Right kidney (tissue), 1 donor: ENCODE results near the gene DMBT1.

Experiments used
- DNase-seq: peaks from one replicate; pipeline ENCODE4 v3.0.0-alpha.2; 2016

Gene DMBT1

GRCh38 chr10:122648599-122649428, 88.3 kb downstream of the DMBT1 start:
- peak; percentile 34 for DNase-seq

GRCh38 chr10:122649903-122650302, 89.3 kb downstream of the DMBT1 start:
- no peak for DNase-seq

DNA sequence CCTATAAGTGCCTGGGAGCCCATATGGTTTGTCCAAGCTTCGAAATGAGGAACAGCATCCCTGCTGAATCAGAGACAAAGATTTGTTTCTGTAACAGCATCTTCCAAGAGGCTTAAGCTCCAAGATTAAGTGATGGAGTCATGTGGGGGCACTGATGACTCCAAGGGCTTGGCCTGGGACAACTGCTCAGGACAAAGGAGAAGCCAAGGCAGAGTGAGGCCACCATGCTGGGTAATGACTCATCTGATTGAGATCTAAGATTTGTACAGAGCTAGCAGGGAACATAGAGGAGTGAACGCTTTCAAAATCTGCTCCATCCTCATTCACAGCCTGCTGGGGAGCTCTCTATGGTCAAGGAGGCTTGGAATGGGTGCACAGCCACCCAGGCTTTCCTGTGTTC, 89.8 kb downstream of the DMBT1 start:
- DNase-seq = no peak

DNA sequence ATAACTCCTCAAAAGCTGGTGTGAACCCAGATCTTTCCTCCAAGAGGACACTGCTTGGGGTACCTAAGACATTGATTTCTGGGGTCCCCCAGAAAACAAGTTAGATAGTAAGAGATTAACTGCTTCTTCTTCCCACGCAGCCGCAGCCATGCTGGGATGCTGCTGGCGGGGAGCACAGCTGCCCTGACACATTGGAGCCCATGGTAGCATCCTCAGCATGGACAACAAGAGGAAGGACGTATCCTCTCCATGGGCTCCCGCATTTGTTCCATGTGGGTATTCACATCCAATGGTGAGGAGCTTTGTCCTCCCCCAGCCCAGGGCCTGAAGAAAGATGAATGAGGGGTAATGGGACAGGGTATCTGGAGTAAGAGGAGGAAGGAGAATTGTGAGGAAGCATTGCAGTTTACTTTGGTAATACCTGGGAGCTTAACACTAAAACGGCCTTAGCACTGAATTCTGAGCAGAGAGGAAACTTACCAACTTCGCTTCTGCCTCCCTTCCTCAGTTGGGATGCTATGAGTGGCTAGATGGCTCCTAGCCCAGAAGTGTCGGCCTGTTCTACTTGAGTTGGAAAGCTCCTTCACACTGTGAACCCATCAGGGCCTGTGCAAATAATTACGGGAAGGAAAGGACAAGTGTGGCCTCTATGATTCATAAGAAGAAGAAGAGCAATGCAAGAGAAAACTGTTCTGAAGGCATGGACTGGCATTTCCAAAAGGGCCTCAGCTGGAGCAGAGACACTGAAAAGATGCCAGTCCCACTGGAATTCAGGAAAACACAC, 95.2 kb downstream of the DMBT1 start:
- DNase-seq = no peak

GRCh38 chr10:122656308-122656705, 95.8 kb downstream of the DMBT1 start:
- DNase-seq = no peak

DNA sequence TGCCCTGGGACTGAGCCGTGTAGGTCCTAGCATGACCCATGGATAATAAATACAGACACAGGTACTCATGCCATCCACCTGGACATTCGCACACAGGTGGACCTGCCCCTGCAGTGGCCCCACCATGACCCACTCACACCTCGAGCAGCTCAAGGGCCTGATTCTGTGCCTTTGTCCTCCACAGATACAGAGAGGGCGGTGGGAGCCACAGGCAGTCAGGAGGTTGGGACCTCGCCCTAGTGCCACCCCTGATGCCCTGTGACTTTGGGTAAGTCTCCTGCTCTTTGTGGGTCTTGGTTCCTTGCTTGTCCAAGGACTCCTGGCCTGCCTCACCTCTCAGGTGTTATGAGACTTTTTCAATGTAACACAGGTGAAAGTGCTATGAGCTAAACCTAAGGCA, 96.2 kb downstream of the DMBT1 start:
- DNase-seq = no peak

- DNase-seq = no peak
These were observed 96.7 kb downstream of the DMBT1 start for GRCh38 chr10:122657255-122657654.

GRCh38 chr10:122657729-122658128, 97.2 kb downstream of the DMBT1 start:
- DNase-seq = no peak

GRCh38 chr10:122658356-122659049, 97.9 kb downstream of the DMBT1 start:
- no peak for DNase-seq

GRCh38 chr10:122659126-122659525, 98.6 kb downstream of the DMBT1 start:
- no peak for DNase-seq

DNA sequence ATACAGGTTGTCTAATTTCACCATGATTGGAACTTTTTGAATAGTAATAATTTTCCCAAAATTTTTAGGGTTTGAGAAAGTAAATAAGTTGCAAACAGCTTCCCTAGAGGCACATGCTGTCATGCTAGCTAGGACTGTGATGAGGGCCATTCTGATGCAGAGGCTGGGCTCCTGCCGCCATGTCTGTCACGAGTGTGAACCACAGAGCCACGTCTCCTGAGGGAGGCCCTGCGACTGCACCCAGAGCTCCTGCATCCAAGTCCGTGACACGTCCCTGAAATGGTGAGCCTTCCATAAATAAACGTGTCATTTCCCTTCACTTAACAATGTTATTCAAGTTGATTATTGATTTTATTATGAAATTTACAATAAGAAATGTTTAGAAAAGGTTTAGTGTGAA, 99.1 kb downstream of the DMBT1 start:
- no peak for DNase-seq

DNA sequence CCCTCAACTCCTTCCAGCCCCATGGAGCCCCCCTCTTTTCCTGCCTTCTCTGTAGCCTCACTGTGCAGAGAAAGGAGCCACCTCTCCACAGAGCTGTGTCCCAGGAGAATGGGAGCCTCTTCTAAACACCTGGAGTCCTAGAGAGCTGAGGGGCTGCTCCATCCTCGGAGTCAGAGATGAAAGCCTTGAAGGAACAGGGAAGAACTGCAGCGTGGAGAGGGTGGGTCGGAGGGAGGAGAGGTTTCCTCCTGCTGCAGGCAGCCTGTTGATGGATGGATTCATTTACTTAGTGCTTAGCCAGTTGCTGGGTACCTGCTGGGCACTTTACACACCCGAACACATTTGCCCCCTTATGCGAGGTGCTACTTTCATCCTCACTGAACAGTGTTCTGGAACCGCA, 100.1 kb downstream of the DMBT1 start:
- DNase-seq = no peak

DNA sequence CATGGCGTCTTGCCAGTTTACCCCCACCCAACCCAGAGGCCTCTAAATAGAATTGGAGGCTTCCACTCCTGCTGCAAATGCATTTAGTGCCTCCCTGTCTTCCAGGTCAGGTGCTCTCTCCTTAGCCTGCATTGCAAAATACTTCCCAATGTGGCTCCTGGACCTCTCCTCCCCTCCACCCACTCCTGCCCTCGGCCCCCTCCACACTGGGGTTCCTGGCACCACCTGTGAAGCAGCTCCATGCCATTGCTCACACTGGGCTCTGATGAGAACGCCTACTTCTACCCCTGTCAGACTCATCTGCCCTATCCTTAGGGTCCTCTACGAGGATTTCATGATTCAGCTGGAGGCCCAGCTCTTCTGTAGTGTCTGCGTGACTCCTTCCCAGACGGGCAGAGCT, 101.7 kb downstream of the DMBT1 start:
- no peak for DNase-seq

DNA sequence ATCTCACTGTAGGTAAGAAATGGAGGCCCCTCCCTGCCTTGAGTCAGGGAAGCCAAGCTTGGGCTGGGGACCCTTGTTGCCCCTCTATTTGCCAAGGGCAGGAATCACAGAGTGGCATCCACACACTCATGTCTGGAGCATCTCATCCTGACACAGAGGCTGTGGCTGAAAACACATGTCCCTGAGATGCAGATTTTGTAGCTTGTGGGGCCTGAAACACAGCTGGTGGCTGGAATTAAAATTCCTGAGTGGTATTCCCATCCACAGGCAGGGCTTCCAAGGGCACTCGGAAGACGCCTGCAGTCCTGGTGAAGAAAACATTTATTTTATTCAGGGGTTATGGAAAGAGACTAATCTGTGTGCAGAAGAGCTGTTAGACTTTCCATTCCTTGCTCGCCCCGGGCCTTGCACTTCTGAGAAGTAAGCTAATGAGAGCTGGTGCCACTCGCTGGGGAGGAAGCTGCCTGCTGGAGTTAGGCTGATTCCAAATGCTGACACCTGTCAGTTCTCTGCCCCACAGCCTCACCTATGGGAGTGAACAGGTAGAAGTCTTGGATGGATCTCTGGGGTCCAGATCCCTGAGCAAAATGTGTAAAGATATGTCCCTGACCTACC, 103.1 kb downstream of the DMBT1 start:
- DNase-seq = no peak

GRCh38 chr10:122664501-122664900, 103.9 kb downstream of the DMBT1 start:
- no peak for DNase-seq

- DNase-seq = peak; percentile 13
These were observed 104.8 kb downstream of the DMBT1 start for GRCh38 chr10:122665329-122665860.

DNA sequence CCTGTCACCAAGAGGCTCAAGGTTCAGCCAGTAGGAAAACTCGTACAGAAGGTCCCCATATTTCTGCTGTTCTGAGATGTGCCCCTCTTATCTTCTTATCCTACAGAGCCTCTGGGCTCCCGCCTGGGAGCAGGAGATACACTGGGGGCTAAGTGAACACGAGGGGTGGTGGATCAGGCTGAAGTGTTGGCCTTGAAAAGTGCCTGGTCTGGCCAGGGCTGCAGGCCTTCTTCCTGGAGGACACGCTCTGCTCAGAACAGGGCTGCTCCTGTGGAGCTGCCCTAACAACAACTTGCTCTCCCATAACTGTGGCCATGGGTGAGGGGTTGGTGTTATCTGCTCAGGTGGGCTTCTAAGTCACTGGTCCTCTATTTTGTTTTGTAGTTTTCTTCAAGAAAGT, 105.4 kb downstream of the DMBT1 start:
- DNase-seq = no peak

GRCh38 chr10:122669045-122669444, 108.5 kb downstream of the DMBT1 start:
- no peak for DNase-seq

GRCh38 chr10:122669842-122670241, 109.3 kb downstream of the DMBT1 start:
- no peak for DNase-seq

DNA sequence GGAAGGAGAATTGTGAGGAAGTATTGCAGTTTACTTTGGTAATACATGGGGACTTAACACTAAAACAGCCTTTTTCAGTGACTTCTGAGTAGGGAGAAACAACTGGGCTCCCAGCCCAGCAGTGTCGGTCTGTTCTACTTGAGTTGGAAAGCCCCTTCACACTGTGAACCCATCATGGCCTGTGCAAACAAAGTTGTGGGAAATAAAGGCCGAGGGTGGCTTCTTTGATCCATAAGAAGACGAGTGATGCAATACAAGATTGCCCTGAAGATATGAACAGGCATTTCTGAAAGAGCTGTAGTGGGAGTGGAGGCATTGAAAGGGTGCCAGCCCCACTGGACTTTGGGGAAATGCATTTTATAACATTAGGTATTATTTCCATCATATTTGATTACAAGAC, 110.8 kb downstream of the DMBT1 start:
- no peak for DNase-seq

- no peak for DNase-seq
These were observed 112.1 kb downstream of the DMBT1 start for GRCh38 chr10:122672655-122673054.

GRCh38 chr10:122673269-122673668, 112.7 kb downstream of the DMBT1 start:
- peak; percentile 6 for DNase-seq
